Left lung (tissue), 10 donors: ENCODE data around the gene MYH14. TPM values are rescaled to one million over a fixed set of nuclear protein-coding genes. Genes with fewer than 3 reads are reported as not detected.
A peak's percentile ranks its signal among the peaks of the same experiment; 100 is the strongest.
"Not testable (repeated sequence)": the region's sequence is repeated elsewhere in the genome, so short reads cannot be mapped to it uniquely, and the experiment has no call there.

Source experiments
- ATAC-seq: fragments of 200-7000 bp; cut with Tn5 transposase; one replicate; pipeline ENCODE4 v1.9.1; 2020; ENCODE audit warnings: moderate library complexity
- DNase-seq, 4 donors: peaks; one replicate each; pipeline ENCODE4 v3.0.0-alpha.2; 2013 to 2020
- H3K27ac ChIP-seq, 2 donors: fragments of 200-600 bp; sonication (generic) in 1 of 2; one replicate each; pipeline versions ENCODE4 v1.5.0 to v1.8.0; 2020 to 2021
- H3K27me3 ChIP-seq, 2 donors: fragments of 200-600 bp; sonication (generic) in 1 of 2; one replicate each; pipeline versions ENCODE4 v1.5.0 to v1.8.0; 2020 to 2021
- H3K36me3 ChIP-seq, 2 donors: fragments of 200-600 bp; sonication (generic) in 1 of 2; one replicate each; pipeline versions ENCODE4 v1.5.0 to v1.8.0; 2020 to 2021
- H3K4me1 ChIP-seq, 2 donors: fragments of 200-600 bp; one replicate each; pipeline ENCODE4 v1.8.0; 2021
- H3K4me3 ChIP-seq, 2 donors: fragments of 200-600 bp; sonication (generic) in 1 of 2; one replicate each; pipeline versions ENCODE4 v1.5.0 to v1.8.0; 2020 to 2021; ENCODE audit warnings: mild to moderate bottlenecking in 1 of 2
- H3K9me3 ChIP-seq, 2 donors: fragments of 200-600 bp; sonication (generic) in 1 of 2; one replicate each; pipeline versions ENCODE4 v1.5.0 to v1.8.0; 2020 to 2021
- CTCF ChIP-seq, 2 donors: fragments of 200-600 bp; sonication (generic) in 1 of 2; IDR thresholded peaks; one replicate each; pipeline versions ENCODE4 v1.5.0 to v1.8.0; 2021; ENCODE audit warnings: antibody characterized with exemption in 2 of 2
- intact Hi-C, 2 donors: fragments of 100-400 bp; cut with DNase I; formaldehyde crosslinking; loops; one replicate each; pipeline versions ENCODE4 v1.11.2 to v1.14.2; 2022
- polyA plus RNA-seq, 6 donors: library from polyadenylated mRNA; unstranded; fragments of 120-200 nt; gene quantifications; one replicate each; pipeline ENCODE4 v1.2.1, GENCODE V29; 2013; ENCODE audit not compliant: insufficient read length in 6 of 6
- total RNA-seq, 2 donors: library from RNA; stranded (reverse); fragmentation: NEBNext Ultra II Directional; extraction: Animal tissue kit (Norgen Biotek cat#: 25700); gene quantifications; one replicate each; pipeline ENCODE4 v1.2.1, GENCODE V29; 2021
- donor health status: DM: no; HTN: yes; CAD: no.
- donor health status: DM: no; HTN: no; CAD: no.

MYH14 gene
- total and polyA plus RNA-seq, 8 donors: 46.0 to 195 (median 55.6) TPM

GRCh38 chr19:50344661-50345318 is 141.4 kb downstream of the MYH14 start:
- ATAC-seq (no peak), DNase-seq (peak in 1 of 4 donors; percentile 30)
- intact Hi-C loops: no loop called here
- Histone ChIP-seq H3K4me3 (no peak overlapping the region), H3K27ac (no peak overlapping the region), H3K27me3 (no peaks in the 10 kb centered on the region), H3K9me3 (no peaks in the 10 kb centered on the region), H3K36me3 (no peaks in the 10 kb centered on the region), H3K4me1 (no peaks in the 10 kb centered on the region)
- TF ChIP-seq CTCF (IDR thresholded peaks at IDR 0.05): no peak

- not testable (repeated sequence) for ATAC-seq, DNase-seq
Measured at GRCh38 chr19:50347089-50347581, 143.7 kb downstream of the MYH14 start.

GRCh38 chr19:50349277-50350057 is 146.0 kb downstream of the MYH14 start:
- Histone ChIP-seq H3K4me1 (no peaks in the 10 kb centered on the region), H3K4me3 (no peak overlapping the region), H3K27ac (no peak overlapping the region), H3K36me3 (no peaks in the 10 kb centered on the region), H3K9me3 (no peaks in the 10 kb centered on the region), H3K27me3 (no peaks in the 10 kb centered on the region)
- TF ChIP-seq CTCF (IDR thresholded peaks at IDR 0.05): no peak
- intact Hi-C loops: no loop called here
- DNase-seq (peak in 1 of 4 donors; percentile 22), ATAC-seq (peak; percentile 43)

More at GRCh38 chr19:50347089-50347581, 143.7 kb downstream of the MYH14 start:
- H3K4me1 ChIP-seq, H3K9me3 ChIP-seq, H3K27ac ChIP-seq, intact Hi-C loops, H3K36me3 ChIP-seq, H3K4me3 ChIP-seq, H3K27me3 ChIP-seq: not testable (repeated sequence)

- no peak overlapping the region for H3K4me3 ChIP-seq
- DNase-seq: no peak
- no peaks in the 10 kb centered on the region for H3K36me3 ChIP-seq
- no peak for ATAC-seq
- H3K9me3 ChIP-seq: no peaks in the 10 kb centered on the region
- no peak for TF ChIP-seq CTCF (IDR thresholded peaks at IDR 0.05)
- H3K4me1 ChIP-seq: peaks cover 0 to 2% of the 10 kb centered on the region in 2 donors
- H3K27me3 ChIP-seq: no peaks in the 10 kb centered on the region
- intact Hi-C loops: no loop called here
- no peak overlapping the region for H3K27ac ChIP-seq
Measured at GRCh38 chr19:50352242-50352641, 148.8 kb downstream of the MYH14 start.

- H3K27ac ChIP-seq, H3K9me3 ChIP-seq, DNase-seq, H3K36me3 ChIP-seq, intact Hi-C loops, H3K27me3 ChIP-seq, ATAC-seq, H3K4me3 ChIP-seq: not testable (repeated sequence)
- peaks cover 0 to 14% of the 10 kb centered on the region in 2 donors for H3K4me1 ChIP-seq
Measured at GRCh38 chr19:50353487-50353880, 150.1 kb downstream of the MYH14 start.

GRCh38 chr19:50356691-50357177 is 153.3 kb downstream of the MYH14 start:
- DNase-seq (peak in 1 of 4 donors; percentile 27), ATAC-seq (no peak)
- peaks cover 0 to 6% of the 10 kb centered on the region in 2 donors for H3K27me3 ChIP-seq
- H3K4me3 ChIP-seq: peak overlapping the region in 1 of 2 donors; percentile 57
- H3K27ac ChIP-seq: peak overlapping the region in 1 of 2 donors; percentile 88
- TF ChIP-seq CTCF (IDR thresholded peaks at IDR 0.05): no peak
- peaks cover 0 to 24% of the 10 kb centered on the region in 2 donors for H3K4me1 ChIP-seq
- peaks cover 0 to 16% of the 10 kb centered on the region in 2 donors for H3K36me3 ChIP-seq
- intact Hi-C loops: no loop called here
- no peaks in the 10 kb centered on the region for H3K9me3 ChIP-seq
